Measurements from ENCODE around the gene STK40.

DNA sequence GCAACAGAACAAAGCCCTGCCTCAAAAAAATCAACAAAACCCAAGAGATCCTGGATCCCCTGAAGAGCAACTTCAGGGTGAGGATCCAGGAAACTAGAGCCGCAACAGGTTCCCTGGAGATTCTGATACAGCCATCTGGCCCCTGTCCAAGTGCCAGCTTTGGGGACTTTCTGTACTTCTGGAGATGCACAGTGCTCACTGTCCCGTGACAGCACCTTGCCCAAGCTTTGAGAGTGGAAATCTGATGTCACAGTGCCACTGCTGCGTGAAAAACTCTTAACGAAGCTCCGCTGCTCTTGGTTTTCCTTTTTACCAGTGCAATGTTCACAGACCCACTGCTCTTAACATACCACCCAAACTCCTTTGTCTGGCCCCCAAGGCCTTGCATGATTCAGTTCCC lies 26.3 kb downstream of the STK40 start:
- TF ChIP-seq YY1 (IDR thresholded peaks at IDR 0.05; ENCODE audit: insufficient read depth, insufficient read length) = no peak
- no peak for TF ChIP-seq SUZ12 (IDR thresholded peaks at IDR 0.05; ENCODE audit: extremely low read depth, insufficient read depth, insufficient read length)
